GM23338 (cell line): ENCODE measurements around the gene BID. TPM values are rescaled to one million over a fixed set of nuclear protein-coding genes. Genes with fewer than 3 reads are reported as not detected.

Source experiments
- ATAC-seq: fragments of 200-7000 bp; cut with Tn5 transposase; 3 replicates; pipeline ENCODE4 v1.9.1; 2020
- DNase-seq: peaks from one replicate; pipeline ENCODE4 v3.0.0-alpha.2; 2015; ENCODE audit warnings: low spot score
- H2AFZ ChIP-seq: fragments of 200-600 bp; sonication (generic); 2 replicates; pipeline ENCODE4 v1.8.0; 2016; ENCODE audit warnings: antibody characterized with exemption, mild to moderate bottlenecking, moderate library complexity
- H3F3A ChIP-seq: fragments of 200-600 bp; sonication (generic); replicated peaks from 2 replicates; pipeline ENCODE4 v1.8.0; 2017; ENCODE audit warnings: antibody characterized with exemption, mixed run types, low read depth
- H3K27ac ChIP-seq: fragments of 200-600 bp; sonication (generic); 2 replicates; pipeline ENCODE4 v1.6.1; 2016; ENCODE audit warnings: low read depth
- H3K27me3 ChIP-seq: fragments of 200-600 bp; sonication (generic); 2 replicates; pipeline ENCODE4 v1.8.0; 2016; ENCODE audit warnings: mild to moderate bottlenecking, mixed run types, moderate library complexity; ENCODE audit not compliant: insufficient read depth
- H3K36me3 ChIP-seq: fragments of 200-600 bp; sonication (generic); 2 replicates; pipeline ENCODE4 v1.8.0; 2016; ENCODE audit warnings: mild to moderate bottlenecking; ENCODE audit not compliant: insufficient read depth
- H3K4me1 ChIP-seq: fragments of 200-600 bp; sonication (generic); 2 replicates; pipeline ENCODE4 v1.8.0; 2016; ENCODE audit warnings: mild to moderate bottlenecking, moderate library complexity; ENCODE audit not compliant: insufficient read depth
- H3K4me2 ChIP-seq: fragments of 200-600 bp; sonication (generic); 2 replicates; pipeline ENCODE4 v1.7.1; 2017; ENCODE audit warnings: mixed run types
- H3K4me3 ChIP-seq: fragments of 200-600 bp; sonication (generic); 2 replicates; pipeline ENCODE4 v1.6.1; 2016; ENCODE audit warnings: mixed run types
- H3K79me2 ChIP-seq: fragments of 200-600 bp; sonication (generic); replicated peaks from 2 replicates; pipeline ENCODE4 v1.8.0; 2017; ENCODE audit warnings: mild to moderate bottlenecking; ENCODE audit not compliant: insufficient read depth
- H3K9me2 ChIP-seq: fragments of 200-600 bp; sonication (generic); 2 replicates; pipeline ENCODE4 v1.8.0; 2017; ENCODE audit not compliant: insufficient read depth
- H4K20me1 ChIP-seq: fragments of 200-600 bp; sonication (generic); replicated peaks from 2 replicates; pipeline ENCODE4 v1.8.0; 2017; ENCODE audit warnings: mild to moderate bottlenecking; ENCODE audit not compliant: insufficient read depth
- H3K27ac Mint-ChIP-seq: 2 replicates; pipeline ENCODE4 v1.8.0; 2020; ENCODE audit warnings: inconsistent platforms, mild to moderate bottlenecking, moderate library complexity, mixed read lengths
- H3K27me3 Mint-ChIP-seq: 3 replicates; pipeline ENCODE4 v1.8.0; 2022; ENCODE audit warnings: low read depth, mild to moderate bottlenecking, moderate library complexity, mixed read lengths, inconsistent platforms; ENCODE audit not compliant: insufficient read depth, poor library complexity
- H3K36me3 Mint-ChIP-seq: 3 replicates; pipeline ENCODE4 v1.8.0; 2021; ENCODE audit warnings: low read depth, mild to moderate bottlenecking, inconsistent platforms, moderate library complexity, mixed read lengths
- H3K4me1 Mint-ChIP-seq: 3 replicates; pipeline ENCODE4 v1.8.0; 2020; ENCODE audit warnings: mild to moderate bottlenecking, inconsistent platforms, mixed read lengths
- H3K4me3 Mint-ChIP-seq: 3 replicates; pipeline ENCODE4 v1.8.0; 2021; ENCODE audit warnings: moderate library complexity, mild to moderate bottlenecking, inconsistent platforms, mixed read lengths
- H3K9me3 Mint-ChIP-seq: 3 replicates; pipeline ENCODE4 v1.8.0; 2020; ENCODE audit warnings: moderate library complexity, mild to moderate bottlenecking, inconsistent platforms, mixed read lengths
- EZH2phosphoT487 ChIP-seq: fragments of 200-600 bp; sonication (generic); IDR thresholded peaks from one replicate; pipeline ENCODE4 v1.8.1; 2018; ENCODE audit warnings: antibody characterized with exemption; ENCODE audit not compliant: unreplicated experiment
- POLR2AphosphoS5 ChIP-seq: IDR thresholded peaks from 2 replicates; pipeline ENCODE4 v1.6.1; 2016; ENCODE audit warnings: antibody characterized with exemption, low read depth
- STAT1 ChIP-seq: IDR thresholded peaks from one replicate; pipeline ENCODE4 v1.6.1; 2016; ENCODE audit warnings: antibody characterized with exemption; ENCODE audit not compliant: unreplicated experiment
- polyA plus RNA-seq: library from polyadenylated mRNA; unstranded; fragments of >200 nt; fragmentation: Nextera tagmentation; extraction: Ambion mirVana; gene quantifications from 2 replicates; pipeline ENCODE4 v1.2.1, GENCODE V29; 2016
- total RNA-seq: library from RNA; depleted of rRNA; stranded (reverse); fragments of >200 nt; shearing (Covaris generic); gene quantifications from 2 replicates; pipeline ENCODE4 v1.2.3, GENCODE V29; 2014
- TF ChIP-seq, protein P1 (sequence below): fragments of 250-450 bp; sonication (Bioruptor Pico); IDR thresholded peaks from 2 replicates; pipeline ENCODE4 v1.5.0; 2020; ENCODE audit warnings: mild to moderate bottlenecking, moderate library complexity
- TF ChIP-seq, protein P2 (sequence below), 2 experiments: fragments of 200-600 bp in 1 of 2; sonication (generic) in 1 of 2; conservative IDR thresholded peaks; 2 replicates each; pipeline versions ENCODE4 v1.5.1 to v1.6.1; 2016 to 2017; ENCODE audit warnings: antibody characterized with exemption in 2 of 2, low read depth in 2 of 2, mild to moderate bottlenecking in 2 of 2, moderate library complexity in 1 of 2

BID gene
- total and polyA plus RNA-seq, 2 experiments from 2014 or later: 65.1 to 125 TPM

DNA sequence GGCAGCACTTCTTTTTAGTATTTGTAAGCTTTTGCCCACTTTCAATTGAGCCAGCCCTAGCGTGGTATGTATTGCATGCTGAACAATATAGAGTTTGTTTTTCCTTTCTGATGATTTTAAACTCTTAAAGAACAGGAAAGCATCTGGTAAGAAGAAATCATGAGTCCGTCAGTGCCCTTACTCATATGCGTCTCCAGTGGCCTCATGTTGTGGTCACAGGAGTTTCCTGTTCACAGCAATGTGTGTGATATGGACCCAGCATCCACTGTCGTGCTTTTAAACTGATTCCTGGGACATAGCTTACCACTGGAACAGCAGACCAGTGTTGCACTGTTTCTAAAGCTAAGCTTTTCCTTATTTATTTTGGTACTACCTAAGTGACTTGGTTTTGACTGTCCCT is 40.1 kb downstream of the BID start (continued):
- TF ChIP-seq, protein P1, sequence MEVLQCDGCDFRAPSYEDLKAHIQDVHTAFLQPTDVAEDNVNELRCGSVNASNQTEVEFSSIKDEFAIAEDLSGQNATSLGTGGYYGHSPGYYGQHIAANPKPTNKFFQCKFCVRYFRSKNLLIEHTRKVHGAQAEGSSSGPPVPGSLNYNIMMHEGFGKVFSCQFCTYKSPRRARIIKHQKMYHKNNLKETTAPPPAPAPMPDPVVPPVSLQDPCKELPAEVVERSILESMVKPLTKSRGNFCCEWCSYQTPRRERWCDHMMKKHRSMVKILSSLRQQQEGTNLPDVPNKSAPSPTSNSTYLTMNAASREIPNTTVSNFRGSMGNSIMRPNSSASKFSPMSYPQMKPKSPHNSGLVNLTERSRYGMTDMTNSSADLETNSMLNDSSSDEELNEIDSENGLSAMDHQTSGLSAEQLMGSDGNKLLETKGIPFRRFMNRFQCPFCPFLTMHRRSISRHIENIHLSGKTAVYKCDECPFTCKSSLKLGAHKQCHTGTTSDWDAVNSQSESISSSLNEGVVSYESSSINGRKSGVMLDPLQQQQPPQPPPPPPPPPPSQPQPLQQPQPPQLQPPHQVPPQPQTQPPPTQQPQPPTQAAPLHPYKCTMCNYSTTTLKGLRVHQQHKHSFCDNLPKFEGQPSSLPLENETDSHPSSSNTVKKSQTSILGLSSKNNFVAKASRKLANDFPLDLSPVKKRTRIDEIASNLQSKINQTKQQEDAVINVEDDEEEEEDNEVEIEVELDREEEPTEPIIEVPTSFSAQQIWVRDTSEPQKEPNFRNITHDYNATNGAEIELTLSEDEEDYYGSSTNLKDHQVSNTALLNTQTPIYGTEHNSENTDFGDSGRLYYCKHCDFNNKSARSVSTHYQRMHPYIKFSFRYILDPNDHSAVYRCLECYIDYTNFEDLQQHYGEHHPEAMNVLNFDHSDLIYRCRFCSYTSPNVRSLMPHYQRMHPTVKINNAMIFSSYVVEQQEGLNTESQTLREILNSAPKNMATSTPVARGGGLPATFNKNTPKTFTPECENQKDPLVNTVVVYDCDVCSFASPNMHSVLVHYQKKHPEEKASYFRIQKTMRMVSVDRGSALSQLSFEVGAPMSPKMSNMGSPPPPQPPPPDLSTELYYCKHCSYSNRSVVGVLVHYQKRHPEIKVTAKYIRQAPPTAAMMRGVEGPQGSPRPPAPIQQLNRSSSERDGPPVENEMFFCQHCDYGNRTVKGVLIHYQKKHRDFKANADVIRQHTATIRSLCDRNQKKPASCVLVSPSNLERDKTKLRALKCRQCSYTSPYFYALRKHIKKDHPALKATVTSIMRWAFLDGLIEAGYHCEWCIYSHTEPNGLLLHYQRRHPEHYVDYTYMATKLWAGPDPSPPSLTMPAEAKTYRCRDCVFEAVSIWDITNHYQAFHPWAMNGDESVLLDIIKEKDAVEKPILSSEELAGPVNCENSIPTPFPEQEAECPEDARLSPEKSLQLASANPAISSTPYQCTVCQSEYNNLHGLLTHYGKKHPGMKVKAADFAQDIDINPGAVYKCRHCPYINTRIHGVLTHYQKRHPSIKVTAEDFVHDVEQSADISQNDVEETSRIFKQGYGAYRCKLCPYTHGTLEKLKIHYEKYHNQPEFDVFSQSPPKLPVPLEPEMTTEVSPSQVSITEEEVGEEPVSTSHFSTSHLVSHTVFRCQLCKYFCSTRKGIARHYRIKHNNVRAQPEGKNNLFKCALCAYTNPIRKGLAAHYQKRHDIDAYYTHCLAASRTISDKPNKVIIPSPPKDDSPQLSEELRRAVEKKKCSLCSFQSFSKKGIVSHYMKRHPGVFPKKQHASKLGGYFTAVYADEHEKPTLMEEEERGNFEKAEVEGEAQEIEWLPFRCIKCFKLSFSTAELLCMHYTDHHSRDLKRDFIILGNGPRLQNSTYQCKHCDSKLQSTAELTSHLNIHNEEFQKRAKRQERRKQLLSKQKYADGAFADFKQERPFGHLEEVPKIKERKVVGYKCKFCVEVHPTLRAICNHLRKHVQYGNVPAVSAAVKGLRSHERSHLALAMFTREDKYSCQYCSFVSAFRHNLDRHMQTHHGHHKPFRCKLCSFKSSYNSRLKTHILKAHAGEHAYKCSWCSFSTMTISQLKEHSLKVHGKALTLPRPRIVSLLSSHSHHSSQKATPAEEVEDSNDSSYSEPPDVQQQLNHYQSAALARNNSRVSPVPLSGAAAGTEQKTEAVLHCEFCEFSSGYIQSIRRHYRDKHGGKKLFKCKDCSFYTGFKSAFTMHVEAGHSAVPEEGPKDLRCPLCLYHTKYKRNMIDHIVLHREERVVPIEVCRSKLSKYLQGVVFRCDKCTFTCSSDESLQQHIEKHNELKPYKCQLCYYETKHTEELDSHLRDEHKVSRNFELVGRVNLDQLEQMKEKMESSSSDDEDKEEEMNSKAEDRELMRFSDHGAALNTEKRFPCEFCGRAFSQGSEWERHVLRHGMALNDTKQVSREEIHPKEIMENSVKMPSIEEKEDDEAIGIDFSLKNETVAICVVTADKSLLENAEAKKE (CRISPR knock-in tag): no peak
- no peak for TF ChIP-seq STAT1

DNA sequence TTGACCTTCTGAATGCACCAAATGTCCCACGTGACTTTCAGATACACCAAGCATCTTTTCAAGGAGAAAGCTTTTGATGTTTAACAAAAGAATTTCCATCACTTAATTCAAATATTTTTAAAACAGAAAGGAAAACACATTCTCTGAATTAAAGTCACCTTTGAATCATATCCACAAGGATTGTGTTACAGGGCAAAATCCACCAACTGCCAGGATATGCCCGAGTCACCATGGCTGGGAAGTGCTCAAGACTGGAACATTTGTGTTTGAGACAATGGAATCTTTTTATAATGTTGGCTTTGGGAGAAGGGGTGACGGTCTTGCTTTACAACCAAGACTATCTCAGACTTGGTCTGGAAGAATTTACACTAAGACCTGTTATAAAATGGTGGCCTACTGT is 40.8 kb downstream of the BID start:
- no peak for DNase-seq
- Histone ChIP-seq H3K4me3 (no peak overlapping the region), H3K27ac (peak overlapping the region; percentile 58; the same call in 1 of the 2 replicates), H3K79me2 (no peaks in the 10 kb centered on the region), H2AFZ (no peak overlapping the region), H3K9me2 (no peaks in the 10 kb centered on the region), H4K20me1 (no peaks in the 10 kb centered on the region; the same call in 1 of the 2 replicates), H3K4me1 (no peaks in the 10 kb centered on the region), H3K36me3 (peaks cover 10% of the 10 kb centered on the region; the same call in 1 of the 2 replicates), H3K4me2 (no peak overlapping the region), H3K27me3 (no peaks in the 10 kb centered on the region), H3F3A (0 out of 2 replicates have a peak, but pooled peaks cover 10% of the 10 kb centered on the region)
- H3K36me3 Mint-ChIP-seq: peaks cover 11% of the 10 kb centered on the region; the same call in 2 of the 3 replicates
- no peak overlapping the region for H3K27ac Mint-ChIP-seq
- no peaks in the 10 kb centered on the region for H3K4me1 Mint-ChIP-seq
- H3K27me3 Mint-ChIP-seq: peaks cover 5% of the 10 kb centered on the region
- no peak overlapping the region for H3K4me3 Mint-ChIP-seq
- ATAC-seq: no peak
- TF ChIP-seq, protein P1 (CRISPR knock-in tag): no peak
- TF ChIP-seq, protein P2, sequence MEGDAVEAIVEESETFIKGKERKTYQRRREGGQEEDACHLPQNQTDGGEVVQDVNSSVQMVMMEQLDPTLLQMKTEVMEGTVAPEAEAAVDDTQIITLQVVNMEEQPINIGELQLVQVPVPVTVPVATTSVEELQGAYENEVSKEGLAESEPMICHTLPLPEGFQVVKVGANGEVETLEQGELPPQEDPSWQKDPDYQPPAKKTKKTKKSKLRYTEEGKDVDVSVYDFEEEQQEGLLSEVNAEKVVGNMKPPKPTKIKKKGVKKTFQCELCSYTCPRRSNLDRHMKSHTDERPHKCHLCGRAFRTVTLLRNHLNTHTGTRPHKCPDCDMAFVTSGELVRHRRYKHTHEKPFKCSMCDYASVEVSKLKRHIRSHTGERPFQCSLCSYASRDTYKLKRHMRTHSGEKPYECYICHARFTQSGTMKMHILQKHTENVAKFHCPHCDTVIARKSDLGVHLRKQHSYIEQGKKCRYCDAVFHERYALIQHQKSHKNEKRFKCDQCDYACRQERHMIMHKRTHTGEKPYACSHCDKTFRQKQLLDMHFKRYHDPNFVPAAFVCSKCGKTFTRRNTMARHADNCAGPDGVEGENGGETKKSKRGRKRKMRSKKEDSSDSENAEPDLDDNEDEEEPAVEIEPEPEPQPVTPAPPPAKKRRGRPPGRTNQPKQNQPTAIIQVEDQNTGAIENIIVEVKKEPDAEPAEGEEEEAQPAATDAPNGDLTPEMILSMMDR (conservative IDR thresholded peaks at IDR 0.05; ENCODE audit: low read depth in 2 of 2): no peak
- TF ChIP-seq POLR2AphosphoS5 (no peak), EZH2phosphoT487 (no peak)
- H3K9me3 Mint-ChIP-seq: no peaks in the 10 kb centered on the region
